HG03432 (cell line): ENCODE data around the gene DEXI.
"Not testable (repeated sequence)": the region's sequence is repeated elsewhere in the genome, so short reads cannot be mapped to it uniquely, and the experiment has no call there.

Experiments used
- ATAC-seq: cut with Tn5 transposase; IDR thresholded peaks from one replicate; pipeline ENCODE4 v1.9.1; 2021; ENCODE audit warnings: mild to moderate bottlenecking, moderate library complexity; ENCODE audit not compliant: unreplicated experiment

DEXI gene

DNA sequence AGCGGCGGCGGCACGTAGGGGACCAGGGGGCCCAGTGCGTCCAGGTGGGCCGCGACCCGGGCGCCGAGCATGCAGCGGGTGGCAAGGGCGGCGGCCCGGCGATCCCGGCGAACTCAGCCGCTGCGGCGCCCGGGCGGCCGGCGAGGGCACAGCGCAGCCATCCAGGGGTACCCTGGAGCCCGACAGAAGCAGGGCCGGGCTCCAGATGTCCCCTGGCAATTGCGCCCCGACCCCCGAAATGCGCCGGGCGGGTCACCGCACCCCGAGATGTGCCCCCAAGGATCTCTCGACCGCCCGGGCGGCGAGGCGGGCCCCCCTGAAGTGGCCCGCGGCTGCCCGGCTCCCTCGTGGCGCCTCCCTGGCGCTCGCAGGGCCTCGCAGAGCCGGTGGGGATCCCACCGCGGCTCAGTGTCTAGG, 325 bp downstream of the DEXI start:
- peak; percentile 8 for ATAC-seq

DNA sequence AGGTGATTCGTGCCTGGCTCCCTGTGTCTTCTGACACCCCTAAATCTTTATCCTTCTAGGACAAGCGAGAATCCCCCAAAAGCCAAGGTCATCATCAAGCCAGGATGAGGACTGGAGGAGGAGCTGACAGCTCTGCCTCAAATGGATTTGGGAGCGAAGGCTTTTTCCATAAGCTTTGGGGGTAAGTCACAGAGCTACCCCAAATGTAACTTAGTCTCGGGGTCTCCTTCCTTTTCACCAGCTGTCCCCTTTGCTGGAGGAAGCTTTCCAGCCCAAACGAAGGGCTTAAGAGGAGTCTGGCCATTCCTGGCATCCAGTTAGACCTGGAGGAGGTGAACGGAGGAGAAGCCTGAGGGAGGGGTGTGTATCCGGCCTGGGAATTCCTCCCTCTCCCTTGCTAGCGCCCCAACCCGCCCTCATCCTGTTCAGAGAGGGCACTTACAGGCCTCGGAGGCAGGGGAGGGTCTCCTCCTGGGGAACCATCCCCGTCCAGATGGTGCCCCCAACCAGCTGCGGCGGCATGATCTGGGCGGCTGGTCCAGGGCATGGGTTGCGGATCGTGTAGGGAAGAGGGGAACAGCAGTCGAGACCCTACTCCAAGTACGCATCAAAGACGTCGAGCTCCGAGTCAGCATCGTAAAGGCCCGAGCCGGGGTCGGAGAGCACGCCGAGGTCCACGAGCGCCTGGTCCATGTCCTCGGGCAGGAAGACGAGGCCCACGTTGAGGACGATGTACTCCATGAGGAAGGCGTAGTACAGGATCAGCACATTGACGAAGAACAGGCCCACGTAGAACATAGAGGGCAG, 938 bp downstream of the DEXI start:
- no peak for ATAC-seq

DNA sequence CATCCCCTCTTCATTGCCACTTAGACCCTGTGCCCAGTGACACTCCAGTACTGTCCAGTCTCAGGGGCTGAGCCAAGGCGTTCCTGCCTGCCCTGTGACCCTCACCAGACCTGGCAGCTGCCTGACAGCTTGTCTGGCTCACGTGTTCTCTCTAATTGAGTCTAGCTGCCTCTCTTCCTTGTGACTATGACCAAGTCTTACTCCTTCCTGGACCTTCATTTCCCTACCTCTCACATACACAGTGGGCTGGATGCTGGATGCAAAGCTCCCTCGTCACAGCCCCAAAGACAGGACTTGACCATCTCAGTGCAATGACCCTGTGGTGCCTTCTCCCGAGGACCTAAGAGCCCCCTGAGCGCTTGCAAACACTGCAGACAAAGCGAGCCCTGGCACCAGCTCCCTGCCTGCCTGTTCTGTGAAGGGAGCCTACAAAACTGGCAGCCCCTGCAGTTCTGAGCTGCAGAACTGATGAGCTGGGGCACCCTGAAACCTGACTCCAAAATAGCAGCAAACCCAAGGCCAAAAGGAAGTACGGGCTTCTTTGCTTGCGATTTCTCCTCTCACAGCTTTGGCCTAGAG, 1.7 kb downstream of the DEXI start:
- ATAC-seq, result no peak

DNA sequence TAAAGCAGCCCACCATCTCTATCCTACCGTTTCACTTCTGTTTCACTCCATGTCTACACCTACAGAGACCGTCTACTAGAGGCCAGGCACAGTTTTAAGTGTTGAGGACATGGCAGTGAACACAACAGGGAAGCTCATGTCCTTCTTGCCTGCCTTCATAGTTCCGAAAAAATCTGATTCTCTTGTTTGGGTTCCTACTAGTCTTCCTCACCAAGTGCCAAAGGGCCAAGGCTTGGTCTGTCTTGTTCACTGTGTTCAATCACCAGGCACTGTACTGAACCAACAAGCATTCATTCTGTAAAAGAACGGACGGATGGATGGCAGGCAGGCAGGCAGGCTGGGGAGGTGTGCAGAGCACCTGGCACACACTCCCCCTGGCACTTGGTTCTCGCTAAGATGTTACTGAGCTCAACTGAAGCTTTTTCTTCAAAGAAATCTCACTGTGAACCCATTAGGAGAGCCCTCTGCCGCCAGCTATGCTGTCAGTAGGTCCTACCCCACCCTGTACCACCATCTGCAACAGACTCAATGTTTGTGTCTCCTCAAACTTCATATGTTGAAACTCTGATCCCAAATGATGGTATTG, 2.5 kb downstream of the DEXI start:
- no peak for ATAC-seq

DNA sequence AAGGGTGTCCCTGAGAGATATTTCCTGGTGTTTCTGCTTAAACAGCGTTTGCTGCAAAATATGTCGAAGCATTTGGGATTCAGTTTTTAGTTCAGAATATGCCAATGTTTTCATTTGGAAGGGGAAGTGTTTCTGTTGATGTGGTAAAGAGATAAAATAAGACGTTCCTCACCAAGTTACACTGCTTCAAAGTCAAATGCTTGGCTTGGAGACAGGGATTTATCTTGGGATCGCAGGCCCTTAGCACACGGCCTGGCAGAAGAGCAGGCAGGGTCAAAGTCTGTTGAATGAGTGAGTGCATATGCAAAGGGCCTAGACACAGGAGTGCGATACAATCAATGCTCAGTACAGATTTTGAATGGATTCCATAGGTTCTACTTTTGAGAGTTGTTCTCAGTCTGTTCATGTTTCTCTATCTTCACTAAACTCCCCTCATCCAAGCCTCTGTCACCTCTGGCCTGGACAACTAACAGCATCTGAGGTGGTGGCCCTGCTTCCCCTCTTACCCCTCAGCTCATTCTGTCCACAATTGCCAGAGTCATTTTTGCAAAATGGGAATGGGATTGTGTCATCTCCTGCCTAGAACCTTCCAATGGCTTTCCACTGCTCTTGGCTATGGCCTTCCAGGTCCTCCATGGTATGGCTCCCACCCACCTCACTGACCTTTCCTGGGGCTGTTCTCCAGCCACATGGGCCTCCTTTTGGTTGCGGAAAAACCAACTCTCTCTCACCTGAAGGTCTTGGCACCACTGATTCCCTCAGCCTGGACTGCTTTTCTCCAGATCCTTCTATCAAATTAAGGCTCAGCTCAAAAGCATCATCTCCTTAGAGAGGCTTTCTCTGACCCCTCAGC, 3.2 kb downstream of the DEXI start:
- ATAC-seq, result no peak

DNA sequence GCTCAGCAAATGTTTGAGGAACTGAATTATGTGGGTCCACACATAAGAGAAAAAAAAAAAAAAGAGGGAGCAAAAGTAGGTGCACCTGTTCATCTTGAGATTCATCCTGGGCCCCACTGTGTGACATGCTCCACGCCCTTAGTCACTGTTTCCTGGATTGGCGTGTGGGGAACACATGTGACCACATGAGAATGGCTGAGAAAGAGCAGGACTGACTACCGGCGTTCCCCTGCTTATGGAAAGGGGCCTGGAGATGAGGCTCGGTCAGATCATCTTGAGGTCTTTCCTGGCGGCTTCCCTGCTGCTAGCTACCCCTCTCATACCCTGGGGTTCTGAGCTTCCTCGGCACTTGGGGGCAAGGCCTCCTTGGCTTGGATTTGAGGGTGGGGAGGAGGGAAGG, 3.9 kb downstream of the DEXI start:
- ATAC-seq, result no peak

DNA sequence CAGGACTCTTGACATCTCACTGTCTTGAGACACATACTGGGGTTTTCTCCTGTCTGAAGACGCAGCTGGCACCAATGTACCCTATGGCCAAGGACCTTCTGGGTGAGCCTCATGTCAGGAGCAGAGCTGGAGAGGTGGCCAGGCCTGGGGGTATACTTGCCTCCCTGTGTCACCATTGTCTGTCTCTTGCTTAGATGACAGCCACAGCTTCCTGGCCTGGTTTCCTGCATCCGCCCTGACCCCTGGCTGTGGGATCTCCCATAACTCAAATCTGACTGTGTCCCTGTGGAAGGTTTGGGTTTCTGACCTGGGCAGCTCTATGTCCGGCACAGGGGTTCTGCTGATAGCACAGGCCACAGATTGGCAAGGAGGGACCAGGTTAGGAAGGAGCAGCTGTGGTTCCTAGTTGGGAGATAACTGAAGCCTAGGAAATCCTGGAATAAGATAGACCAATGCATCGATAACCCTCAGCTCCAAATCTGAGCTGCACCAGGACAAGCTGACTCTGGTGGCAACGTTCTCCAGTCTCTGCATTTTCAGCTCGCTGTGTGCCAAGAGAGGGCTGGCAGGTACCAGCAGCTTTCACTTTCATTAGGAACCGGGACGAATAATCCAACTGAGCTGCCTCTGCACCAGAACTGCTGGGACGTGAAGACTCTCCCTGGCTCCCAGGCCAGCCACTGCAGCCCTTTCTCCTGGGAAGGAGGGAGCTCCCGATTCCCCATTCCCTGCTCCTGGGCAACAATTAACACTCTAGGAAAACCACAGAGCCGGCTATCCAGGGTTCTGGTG, 5.0 kb downstream of the DEXI start:
- ATAC-seq, result no peak

DNA sequence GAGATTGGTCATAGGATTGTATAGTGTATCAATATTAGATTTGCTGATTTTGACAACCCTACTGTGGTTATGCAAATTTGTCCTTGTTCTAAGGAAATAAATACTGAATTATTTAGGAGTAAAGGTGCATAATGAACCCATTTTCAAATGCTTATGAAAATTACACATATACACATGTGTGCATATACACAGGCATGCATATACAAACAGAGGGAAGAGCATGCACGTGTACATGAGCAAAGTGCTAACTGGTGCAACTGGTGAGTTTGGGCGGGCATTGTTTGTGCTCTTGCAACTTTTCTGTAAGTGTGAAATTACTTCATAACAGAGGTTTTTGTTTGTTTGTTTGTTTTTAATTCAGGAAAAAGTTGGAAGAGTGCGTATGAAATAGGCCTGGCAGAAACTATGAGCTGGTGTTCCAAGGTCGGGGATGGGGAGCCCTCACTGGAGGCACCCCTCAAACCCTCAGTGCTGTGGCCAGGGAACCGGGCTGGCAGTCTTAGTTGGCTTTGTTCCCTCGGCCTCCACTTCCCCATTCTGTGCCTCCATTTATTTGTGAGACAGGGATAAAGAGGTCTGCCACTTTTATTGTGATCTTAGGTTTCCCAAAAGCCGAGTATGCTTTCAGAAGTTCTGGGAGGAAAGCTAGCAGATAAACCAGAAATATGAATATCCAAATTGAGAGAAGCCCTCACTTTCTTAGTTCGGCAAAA, 5.8 kb downstream of the DEXI start:
- ATAC-seq, result no peak

DNA sequence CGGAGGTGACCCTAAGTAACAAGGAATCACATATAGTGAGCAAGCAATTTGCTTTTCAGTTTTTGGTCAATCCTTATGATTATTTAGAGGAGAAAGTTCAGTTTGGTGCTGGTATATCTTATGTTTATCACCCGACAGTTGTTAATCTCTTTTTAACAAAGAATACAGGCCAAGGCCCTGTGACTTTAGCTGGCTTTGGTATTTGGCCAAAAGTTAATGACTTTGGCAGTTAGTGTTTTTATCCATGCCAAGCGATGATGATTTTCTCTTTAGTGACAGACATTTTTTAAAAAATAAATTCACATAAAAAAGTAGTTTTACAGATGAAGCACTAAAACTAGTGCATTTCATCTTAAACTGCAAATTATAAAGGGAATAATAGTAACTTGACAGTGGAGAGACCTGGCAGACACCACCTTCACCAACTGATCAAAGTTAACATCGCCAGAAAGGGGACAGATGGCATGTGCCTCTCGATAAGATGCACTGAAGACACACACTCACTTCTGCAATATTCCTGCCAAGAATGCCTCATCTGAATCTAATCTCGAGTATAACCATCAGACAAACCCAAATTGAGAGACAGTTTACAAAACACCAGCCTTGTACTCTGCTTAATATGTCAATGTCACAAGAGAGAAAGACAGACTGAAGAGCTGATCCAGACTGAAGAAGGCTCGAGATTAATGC, 6.9 kb downstream of the DEXI start:
- ATAC-seq, result no peak

DNA sequence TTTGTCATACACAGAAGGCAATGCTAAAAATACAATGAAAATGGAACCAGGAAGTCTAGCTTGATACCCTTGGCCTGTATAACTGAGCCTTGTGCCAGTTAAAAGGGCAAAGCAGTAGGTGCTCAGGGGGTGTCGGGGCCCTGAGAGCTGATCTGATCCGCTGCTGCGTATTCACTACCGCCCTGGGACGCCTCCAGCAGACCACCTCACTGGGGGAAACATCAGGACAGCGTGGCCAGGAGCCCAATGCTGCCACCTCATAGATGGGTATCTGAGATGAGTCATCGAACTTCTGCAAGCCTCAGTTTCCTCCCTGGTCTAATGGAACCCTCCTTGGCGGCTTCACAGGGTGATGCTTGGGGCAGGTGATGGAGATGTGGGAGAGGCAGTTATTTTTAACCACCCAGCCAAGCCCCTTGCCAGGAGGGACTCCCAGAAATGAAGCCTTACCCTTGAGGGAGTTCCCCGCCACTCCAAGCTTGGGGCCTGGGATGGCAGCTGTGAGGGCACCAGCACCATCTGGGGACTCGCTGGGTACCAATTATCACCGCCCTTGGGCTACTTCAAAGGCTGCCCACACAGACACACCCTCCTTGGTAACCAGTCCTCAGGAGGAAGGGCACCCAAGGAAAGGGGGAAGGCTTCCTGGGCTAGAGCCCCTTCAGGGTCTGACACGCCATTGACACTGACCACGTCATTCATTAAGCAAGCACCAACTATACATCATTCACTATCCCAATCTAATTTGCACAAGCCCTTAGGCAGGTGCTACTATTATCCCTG, 7.8 kb downstream of the DEXI start:
- no peak for ATAC-seq

DNA sequence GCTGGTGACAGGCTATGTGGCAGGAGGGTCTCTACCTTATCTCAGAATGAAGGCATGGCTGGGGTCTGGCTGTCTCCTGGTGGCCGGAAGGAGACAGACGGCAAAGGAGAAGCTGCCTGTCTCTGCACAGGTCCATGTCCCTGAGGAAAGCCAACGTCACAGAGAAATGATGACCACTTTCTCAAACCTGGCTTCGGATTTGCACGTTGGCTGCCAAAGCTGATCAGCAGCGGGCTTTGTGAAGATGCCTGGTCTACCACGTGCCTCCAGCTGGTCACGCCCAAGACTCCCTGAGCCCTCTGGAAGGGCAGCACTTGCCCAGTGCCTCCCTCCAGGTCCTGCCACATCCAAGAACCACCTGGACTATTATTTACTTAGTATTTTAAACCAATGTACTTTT, 8.4 kb downstream of the DEXI start:
- no peak for ATAC-seq

DNA sequence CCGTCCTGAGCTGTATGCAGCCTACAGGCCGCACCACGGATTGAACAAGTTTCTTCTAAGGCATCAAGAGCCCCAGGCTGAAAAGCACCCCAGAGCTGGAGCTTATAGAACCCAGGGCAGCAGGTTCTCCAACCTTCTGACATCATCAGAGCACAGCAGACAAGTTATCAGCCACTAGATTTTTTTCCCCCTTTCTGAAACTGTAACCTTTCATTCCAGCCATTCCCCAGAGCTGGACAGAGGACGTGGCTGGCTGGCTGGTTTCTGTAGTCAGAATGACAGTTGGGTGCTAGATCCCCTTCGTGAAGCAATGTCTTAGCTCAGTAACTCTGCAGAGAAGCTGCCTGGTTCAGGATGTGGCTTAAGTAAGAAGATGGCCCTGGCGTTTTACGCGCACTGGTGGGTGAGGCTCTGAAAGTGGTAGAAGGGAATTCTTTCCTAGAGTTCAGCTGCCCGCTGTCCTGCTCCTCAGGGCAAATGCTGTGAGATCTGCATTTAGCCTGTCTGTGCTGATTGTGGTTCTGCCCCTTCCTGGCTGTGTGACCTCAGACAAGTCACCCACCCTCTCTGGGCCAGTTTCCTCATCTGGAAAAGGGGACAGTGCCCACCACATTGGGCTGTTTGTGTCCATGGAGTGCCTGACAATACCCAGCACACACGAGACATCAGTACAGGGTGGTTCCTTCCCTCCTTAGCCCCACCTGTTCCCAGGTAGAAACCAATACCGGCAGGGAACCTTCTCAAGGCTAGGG, 9.1 kb downstream of the DEXI start:
- no peak for ATAC-seq

DNA sequence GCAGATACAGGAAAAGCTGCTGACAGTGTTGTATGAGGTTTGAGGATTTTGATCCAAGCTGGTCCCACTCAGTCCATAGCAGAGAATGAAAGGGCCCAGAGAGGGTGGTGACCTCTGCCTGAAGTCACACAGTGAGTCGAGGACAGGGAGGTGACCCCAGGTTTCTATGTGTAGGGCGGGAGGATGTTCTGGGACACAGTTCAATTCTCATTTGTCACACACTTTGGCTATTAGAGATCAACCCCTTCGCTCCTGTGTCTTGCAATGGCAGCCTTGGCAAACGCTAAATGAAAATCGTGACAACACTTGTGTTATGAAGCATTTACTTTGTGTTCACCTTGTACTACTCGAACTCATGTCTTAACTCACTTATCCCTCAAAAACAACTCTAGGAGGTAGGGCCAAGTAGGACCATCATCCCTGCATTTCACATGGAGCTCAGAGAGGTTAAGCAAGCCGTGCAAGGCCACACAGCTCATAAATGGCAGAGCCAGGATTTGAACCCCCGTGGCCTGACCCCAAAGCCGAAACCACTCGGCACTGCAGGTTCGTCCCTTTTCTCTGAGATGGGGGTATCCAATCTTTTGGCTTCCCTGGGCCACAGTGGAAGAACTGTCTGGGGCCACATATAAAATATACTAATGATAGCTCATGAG, 10.2 kb downstream of the DEXI start:
- ATAC-seq, result no peak

DNA sequence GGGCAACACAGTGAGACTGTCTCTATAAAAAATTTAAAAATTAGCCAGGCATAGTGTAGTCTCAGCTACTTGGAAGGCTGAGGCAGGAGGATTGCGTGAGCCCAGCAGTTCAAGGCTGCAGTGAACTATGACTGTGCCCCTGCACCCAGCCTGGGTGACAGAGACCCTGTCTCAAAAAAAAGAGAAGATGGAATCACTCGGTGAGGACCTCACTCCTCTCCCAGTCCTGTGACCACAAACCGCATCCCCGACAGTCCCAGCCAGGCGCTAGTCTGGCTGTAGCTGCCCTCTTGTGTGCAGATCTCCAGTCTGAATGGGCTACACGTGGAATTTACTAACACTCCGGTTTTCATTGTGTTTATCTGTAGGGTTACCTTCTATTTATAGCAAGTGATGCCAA, 11.1 kb downstream of the DEXI start:
- no peak for ATAC-seq

DNA sequence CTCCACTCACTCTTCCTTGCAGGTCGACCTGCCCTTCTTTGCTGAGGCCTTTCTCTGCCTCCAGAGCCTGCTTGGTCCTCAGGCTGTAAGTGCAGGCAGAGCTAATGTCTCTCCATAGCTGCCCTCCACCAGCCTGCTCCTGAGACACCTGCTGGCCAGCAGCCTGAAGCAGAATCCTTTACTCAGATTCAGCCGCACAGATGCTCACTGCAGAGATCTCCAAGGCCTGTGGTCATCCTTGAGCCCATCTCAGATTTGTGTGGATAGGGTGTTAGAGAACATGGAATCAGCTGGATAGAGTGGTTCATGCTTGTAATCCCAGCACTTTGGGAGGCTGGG, 11.5 kb downstream of the DEXI start:
- ATAC-seq, result no peak

DNA sequence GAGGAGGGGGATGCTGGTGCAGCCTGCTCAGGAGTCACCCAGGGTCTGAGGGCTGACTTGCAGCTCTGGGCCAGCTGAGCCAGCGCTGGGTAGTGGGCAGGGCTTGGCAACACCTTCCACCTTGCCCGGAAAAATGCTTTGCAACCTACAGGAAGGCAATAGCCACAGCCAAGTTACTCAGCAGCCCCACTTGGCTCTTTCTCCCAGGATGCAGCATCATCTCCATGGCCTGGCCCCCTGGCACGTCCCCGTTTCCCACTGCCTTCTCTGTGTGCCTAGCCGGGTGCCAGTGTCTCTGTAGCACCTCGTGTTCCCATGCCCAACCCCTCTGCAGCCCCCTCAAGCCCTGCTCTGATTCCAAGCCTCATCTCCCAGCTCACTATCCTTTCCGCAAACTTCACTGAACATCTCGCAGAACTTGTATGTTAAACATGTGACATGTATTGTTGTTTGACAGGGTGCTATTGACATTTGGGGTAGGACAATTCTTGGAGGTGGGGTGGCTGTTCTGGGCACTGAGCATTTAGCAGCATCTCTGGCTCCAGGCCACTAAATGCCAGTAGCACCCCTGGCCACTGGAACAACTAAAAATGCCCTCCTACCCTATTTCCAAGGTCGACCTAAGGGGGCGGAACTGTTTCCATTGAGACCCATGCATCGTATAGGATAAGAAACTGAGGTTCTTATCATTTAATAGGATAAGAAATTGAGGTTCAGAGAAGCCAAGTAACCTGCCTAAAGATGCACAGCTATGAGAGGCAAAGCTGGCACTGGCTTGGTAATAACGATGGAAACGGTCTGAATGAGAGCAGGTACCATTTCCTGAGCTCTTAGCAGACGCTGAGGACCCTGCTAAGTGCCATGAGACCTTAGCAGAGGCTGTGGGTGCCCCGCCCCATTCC, 12.2 kb downstream of the DEXI start:
- no peak for ATAC-seq

DNA sequence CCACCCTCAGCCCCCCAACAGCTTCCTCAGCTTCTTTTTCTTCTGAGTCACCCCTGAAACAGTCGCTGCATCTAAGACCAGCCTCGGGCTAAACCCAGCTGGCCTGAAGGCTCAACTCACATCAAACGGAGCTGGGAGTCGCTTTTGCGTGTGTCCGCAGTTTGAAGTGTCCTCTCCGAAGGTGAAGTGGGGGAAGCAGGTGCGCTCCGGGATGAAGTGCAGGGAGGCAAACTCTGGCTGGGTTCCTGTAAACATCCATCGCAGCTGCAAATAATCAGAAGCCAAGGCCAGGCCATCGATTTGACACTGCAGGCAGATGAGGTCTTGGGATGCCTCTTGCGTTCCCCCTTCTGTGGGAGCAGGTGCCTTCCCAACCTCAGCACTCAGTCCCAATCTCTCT, 13.2 kb downstream of the DEXI start:
- ATAC-seq, result not testable (repeated sequence)
